Glutamatergic neuron (in vitro differentiated cells): Measurements from ENCODE around the gene LCE1B. TPM values are rescaled to one million over a fixed set of nuclear protein-coding genes. Genes with fewer than 3 reads are reported as not detected.

Experiments used
- DNase-seq: peaks from one replicate; pipeline ENCODE4 v3.0.0; 2022
- H3K27ac Mint-ChIP-seq: one replicate; pipeline ENCODE4 v1.8.0; 2020; ENCODE audit warnings: mild to moderate bottlenecking, mixed read lengths, inconsistent platforms; ENCODE audit not compliant: unreplicated experiment
- H3K27me3 Mint-ChIP-seq: one replicate; pipeline ENCODE4 v1.8.0; 2020; ENCODE audit warnings: mild to moderate bottlenecking, moderate library complexity, mixed read lengths, inconsistent platforms; ENCODE audit not compliant: unreplicated experiment
- H3K36me3 Mint-ChIP-seq: one replicate; pipeline ENCODE4 v1.8.0; 2020; ENCODE audit warnings: mild to moderate bottlenecking, mixed read lengths, inconsistent platforms; ENCODE audit not compliant: unreplicated experiment
- H3K4me1 Mint-ChIP-seq: one replicate; pipeline ENCODE4 v1.8.0; 2020; ENCODE audit warnings: mild to moderate bottlenecking, low read depth, mixed read lengths, inconsistent platforms; ENCODE audit not compliant: unreplicated experiment
- H3K4me3 Mint-ChIP-seq: one replicate; pipeline ENCODE4 v1.8.0; 2020; ENCODE audit warnings: mild to moderate bottlenecking, mixed read lengths, inconsistent platforms; ENCODE audit not compliant: unreplicated experiment
- H3K9me3 Mint-ChIP-seq: one replicate; pipeline ENCODE4 v1.8.0; 2020; ENCODE audit warnings: mild to moderate bottlenecking, moderate library complexity, mixed read lengths, inconsistent platforms; ENCODE audit not compliant: unreplicated experiment
- CTCF ChIP-seq: fragments of 200-600 bp; sonication (generic); IDR thresholded peaks from one replicate; pipeline ENCODE4 v1.5.0; 2021; ENCODE audit not compliant: partially characterized antibody, unreplicated experiment
- long read RNA-seq: library from polyadenylated mRNA; unstranded; transcript quantifications from one replicate; pipeline ENCODE4 v2.0.0, GENCODE V29; 2020; ENCODE audit not compliant: unreplicated experiment
- total RNA-seq: library from RNA; stranded (reverse); fragmentation: NEBNext Ultra II Directional; extraction: Animal tissue kit (Norgen Biotek cat#: 25700); gene quantifications from one replicate; pipeline ENCODE4 v1.2.1, GENCODE V29; 2021; ENCODE audit not compliant: unreplicated experiment

LCE1B gene
- not detected for total RNA-seq
- long read RNA-seq, result 0 reads

DNA sequence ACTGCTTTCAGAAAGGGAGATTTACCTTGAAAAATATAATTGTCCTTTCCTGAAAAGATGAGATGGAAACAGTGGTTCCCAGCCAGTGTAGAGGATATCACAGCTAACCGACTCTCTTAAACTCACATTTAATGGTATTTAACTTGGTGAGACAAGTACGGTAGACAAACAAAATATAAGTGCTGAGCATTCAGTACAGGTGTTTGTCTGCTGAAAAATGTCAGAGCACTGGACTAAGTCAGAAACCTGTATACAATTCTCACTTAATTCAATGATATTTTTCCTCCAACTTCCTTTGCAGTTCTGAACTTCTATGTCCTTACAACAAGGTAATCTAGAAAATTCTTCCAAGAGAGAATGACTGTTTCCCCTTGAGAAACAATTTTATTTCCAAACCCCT, at the start of gene LCE1B:
TSS of gene LCE1B (plus strand) at position 301 of the 400 bp plus-strand sequence. CDS start 476 bp downstream, outside the sequence.
- H3K4me3 Mint-ChIP-seq, result no peak within 1 kb of the TSS
- no peak for DNase-seq
- H3K27ac Mint-ChIP-seq, result no peak within 1 kb of the TSS
- H3K27me3 Mint-ChIP-seq, result no peaks in the 10 kb centered on the region
- H3K9me3 Mint-ChIP-seq, result no peaks in the 10 kb centered on the region
- TF ChIP-seq CTCF, result no peak
- H3K4me1 Mint-ChIP-seq, result no peaks in the 10 kb centered on the region
- H3K36me3 Mint-ChIP-seq, result no peaks in the 10 kb centered on the region

GRCh38 chr1:152768847-152769533, 42.8 kb upstream of the LCE1B start:
- Mint-ChIP-seq H3K27me3 (peaks cover 3% of the 10 kb centered on the region), H3K4me3 (no peak overlapping the region), H3K9me3 (peaks cover 1% of the 10 kb centered on the region), H3K27ac (no peak overlapping the region), H3K36me3 (no peaks in the 10 kb centered on the region), H3K4me1 (no peaks in the 10 kb centered on the region)
- DNase-seq, result no peak
- no peak for TF ChIP-seq CTCF

DNA sequence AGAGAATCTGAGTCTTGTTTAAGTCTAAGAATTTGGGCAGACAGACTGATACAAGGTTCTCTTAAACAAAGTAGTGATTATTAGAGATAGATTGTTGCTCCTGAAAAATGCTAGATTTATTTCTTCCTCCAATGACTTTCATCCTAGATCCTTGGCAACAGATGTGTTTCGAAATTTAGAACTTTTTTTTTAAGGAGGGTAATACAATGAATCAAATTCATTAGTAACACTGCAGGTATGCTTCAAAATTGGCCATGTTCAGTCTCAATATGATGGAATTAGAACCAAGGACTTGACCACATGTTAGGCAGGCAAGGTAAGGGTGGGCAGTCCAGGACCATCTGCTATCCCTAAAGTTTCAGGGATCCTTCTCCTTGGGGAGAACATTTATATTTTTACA, 41.4 kb upstream of the LCE1B start:
- Mint-ChIP-seq H3K36me3 (no peaks in the 10 kb centered on the region), H3K9me3 (peaks cover 1% of the 10 kb centered on the region), H3K4me3 (no peak overlapping the region), H3K4me1 (no peaks in the 10 kb centered on the region), H3K27me3 (peaks cover 3% of the 10 kb centered on the region), H3K27ac (no peak overlapping the region)
- no peak for DNase-seq
- no peak for TF ChIP-seq CTCF

DNA sequence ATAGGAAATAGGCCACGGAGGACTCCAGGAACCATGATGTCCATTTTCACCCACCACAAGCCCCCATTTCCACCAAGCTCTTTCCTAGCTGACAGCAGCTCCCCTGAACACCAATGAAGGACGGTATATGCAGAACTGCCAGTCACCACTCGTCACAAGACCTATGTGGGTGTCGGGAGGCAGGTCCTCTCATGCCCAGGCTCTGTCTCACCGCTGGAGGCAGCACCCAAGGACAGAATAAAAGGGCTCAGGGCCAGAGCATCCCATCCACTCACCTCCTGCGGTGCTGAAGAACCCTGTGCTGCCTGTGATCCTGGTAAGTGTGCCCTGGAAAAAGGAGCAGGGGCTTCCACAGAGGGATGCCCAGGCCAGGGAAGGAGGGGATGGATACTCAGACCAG, 36.9 kb upstream of the LCE1B start, which contains the start of gene LCE1F:
TSS of gene LCE1F (plus strand) at position 266 of the 400 bp plus-strand sequence. CDS start 1,232 bp downstream, outside the sequence.
- H3K4me3 Mint-ChIP-seq, result no peak within 1 kb of the TSS
- DNase-seq, result no peak
- H3K27me3 Mint-ChIP-seq, result peaks cover 8% of the 10 kb centered on the region
- H3K4me1 Mint-ChIP-seq, result no peaks in the 10 kb centered on the region
- no peak for TF ChIP-seq CTCF
- H3K9me3 Mint-ChIP-seq, result no peaks in the 10 kb centered on the region
- H3K27ac Mint-ChIP-seq, result no peak within 1 kb of the TSS
- H3K36me3 Mint-ChIP-seq, result no peaks in the 10 kb centered on the region

DNA sequence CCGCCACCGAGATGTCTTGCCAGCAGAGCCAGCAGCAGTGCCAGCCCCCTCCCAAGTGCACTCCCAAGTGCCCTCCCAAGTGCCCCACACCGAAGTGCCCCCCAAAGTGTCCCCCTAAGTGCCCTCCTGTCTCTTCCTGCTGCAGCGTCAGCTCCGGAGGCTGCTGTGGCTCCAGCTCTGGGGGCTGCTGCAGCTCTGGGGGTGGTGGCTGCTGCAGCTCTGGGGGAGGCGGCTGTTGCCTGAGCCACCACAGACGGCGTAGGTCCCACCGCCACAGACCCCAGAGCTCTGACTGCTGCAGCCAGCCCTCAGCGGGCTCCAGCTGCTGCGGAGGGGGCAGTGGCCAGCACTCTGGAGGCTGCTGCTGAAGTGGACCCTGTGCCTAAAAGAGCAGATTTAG, 35.4 kb upstream of the LCE1B start:
- H3K9me3 Mint-ChIP-seq, result no peaks in the 10 kb centered on the region
- no peak for DNase-seq
- no peaks in the 10 kb centered on the region for H3K4me1 Mint-ChIP-seq
- H3K36me3 Mint-ChIP-seq, result no peaks in the 10 kb centered on the region
- H3K27me3 Mint-ChIP-seq, result peaks cover 8% of the 10 kb centered on the region
- TF ChIP-seq CTCF, result no peak
- no peak overlapping the region for H3K4me3 Mint-ChIP-seq
- no peak overlapping the region for H3K27ac Mint-ChIP-seq
